HCT116 (cell line): ENCODE results near the gene HPD. TPM values are rescaled to one million over a fixed set of nuclear protein-coding genes. Genes with fewer than 3 reads are reported as not detected.

ENCODE experiments used
- ATAC-seq: fragments of 200-7000 bp; cut with Tn5 transposase; 2 replicates; pipeline ENCODE4 v1.9.1; 2020; ENCODE audit warnings: mild to moderate bottlenecking, moderate library complexity
- BruUV-seq: library from RNA; stranded (reverse); fragments of 400-500 nt; replicated peaks from 2 replicates; lab custom pipeline; 2021; lab: Mats Ljungman, UMichigan
- CTCF ChIA-PET: fragments of 300-600 bp; sonication (Branson Sonifier 250); formaldehyde crosslinking; loops from one replicate; lab custom pipeline; 2021; ENCODE audit warnings: antibody characterized with exemption; lab: Charles Lee
- POLR2A ChIA-PET: fragments of 300-600, 350-600 bp; sonication (Branson Sonifier 250); formaldehyde crosslinking; loops from one replicate; lab custom pipeline; 2021; ENCODE audit warnings: antibody characterized with exemption; lab: Charles Lee
- RAD21 ChIA-PET, 2 experiments: fragments of 300-600 bp; sonication (Branson Sonifier 250); formaldehyde crosslinking; loops; one replicate each; lab custom pipeline; 2023; ENCODE audit warnings: low total read pairs in 2 of 2; ENCODE audit not compliant: uncharacterized antibody in 2 of 2, unreplicated experiment in 2 of 2, low non-redundant PET in 1 of 2; lab: Charles Lee
- DNase-seq: peaks from one replicate; pipeline ENCODE4 v3.0.0-alpha.2; 2010; ENCODE audit warnings: low read depth, low spot score
- H2AFZ ChIP-seq: fragments of 200-600 bp; shearing (Covaris generic), sonication (generic); 2 replicates; pipeline ENCODE4 v1.6.1; 2017; ENCODE audit warnings: low read depth, mixed run types, mixed read lengths, antibody characterized with exemption, low read length; ENCODE audit not compliant: poor library complexity, severe bottlenecking
- H3K27ac ChIP-seq: 2 replicates; pipeline ENCODE4 v1.5.1; 2012; ENCODE audit warnings: low read depth, low read length
- H3K27me3 ChIP-seq: fragments of 200-600 bp; sonication (generic); 2 replicates; pipeline ENCODE4 v1.6.1; 2016; ENCODE audit warnings: mixed run types, low read length, mixed read lengths; ENCODE audit not compliant: insufficient read depth
- H3K36me3 ChIP-seq, 2 experiments: fragments of 200-500 bp in 1 of 2; fragments of 200-600 bp in 1 of 2; sonication (Bioruptor generic) in 1 of 2; sonication (generic) in 1 of 2; 2 replicates each; pipeline versions ENCODE4 v1.5.1 to v1.6.1; 2014 to 2016; ENCODE audit warnings: low read length in 2 of 2, inconsistent platforms in 1 of 2, mixed read lengths in 1 of 2, mixed run types in 1 of 2; ENCODE audit not compliant: insufficient read depth in 2 of 2, control insufficient read depth in 1 of 2
- H3K4me1 ChIP-seq, 2 experiments: fragments of 200-600 bp in 1 of 2; sonication (generic) in 1 of 2; 2 replicates each; pipeline versions ENCODE4 v1.5.1 to v1.6.1; 2012 to 2017; ENCODE audit warnings: low read length in 2 of 2, inconsistent platforms in 1 of 2, mild to moderate bottlenecking in 1 of 2, mixed read lengths in 1 of 2, mixed run types in 1 of 2, moderate library complexity in 1 of 2; ENCODE audit not compliant: insufficient read depth in 2 of 2, control insufficient read depth in 1 of 2
- H3K4me2 ChIP-seq: fragments of 200-600 bp; sonication (generic); 2 replicates; pipeline ENCODE4 v1.6.1; 2017; ENCODE audit warnings: mixed run types, low read length, mixed read lengths
- H3K4me3 ChIP-seq, 2 experiments: fragments of 200-600 bp in 1 of 2; sonication (generic) in 1 of 2; replicated peaks in 1 of 2; 2 replicates each; pipeline ENCODE4 v1.5.1; 2011 to 2016; ENCODE audit warnings: low read length in 2 of 2, control low read depth in 1 of 2, low read depth in 1 of 2, mild to moderate bottlenecking in 1 of 2, mixed read lengths in 1 of 2, mixed run types in 1 of 2
- H3K79me2 ChIP-seq: fragments of 200-600 bp; sonication (generic); 2 replicates; pipeline ENCODE4 v1.6.1; 2017; ENCODE audit warnings: mild to moderate bottlenecking, mixed run types, low read length, moderate library complexity, mixed read lengths; ENCODE audit not compliant: insufficient read depth
- H3K9ac ChIP-seq: fragments of 200-600 bp; sonication (generic); 2 replicates; pipeline ENCODE4 v1.6.1; 2016; ENCODE audit warnings: low read length, mixed read lengths
- H3K9me2 ChIP-seq: fragments of 200-600 bp; sonication (generic), shearing (Covaris generic); 2 replicates; pipeline ENCODE4 v1.6.1; 2017; ENCODE audit warnings: mixed run types, mild to moderate bottlenecking, moderate library complexity; ENCODE audit not compliant: insufficient read depth
- H3K9me3 ChIP-seq, 2 experiments: fragments of 200-500 bp in 1 of 2; fragments of 200-600 bp in 1 of 2; sonication (Bioruptor generic) in 1 of 2; sonication (generic) in 1 of 2; 2 replicates each; pipeline ENCODE4 v1.6.1; 2014 to 2017; ENCODE audit warnings: low read length in 2 of 2, mixed read lengths in 2 of 2, inconsistent platforms in 1 of 2, low read depth in 1 of 2, mild to moderate bottlenecking in 1 of 2, mixed run types in 1 of 2, moderate library complexity in 1 of 2; ENCODE audit not compliant: control insufficient read depth in 1 of 2, insufficient read depth in 1 of 2
- H4K20me1 ChIP-seq: fragments of 200-600 bp; sonication (generic), shearing (Covaris generic); 2 replicates; pipeline ENCODE4 v1.6.1; 2017; ENCODE audit warnings: mixed run types, mild to moderate bottlenecking, moderate library complexity; ENCODE audit not compliant: insufficient read depth
- CEBPB ChIP-seq: IDR thresholded peaks from 2 replicates; pipeline ENCODE4 v1.6.1; 2012; ENCODE audit warnings: low read depth
- EGR1 ChIP-seq: IDR thresholded peaks from 2 replicates; pipeline ENCODE4 v1.6.1; 2012; ENCODE audit warnings: low read depth
- ELF1 ChIP-seq: IDR thresholded peaks from 2 replicates; pipeline ENCODE4 v1.6.1; 2012; ENCODE audit warnings: low read depth, borderline replicate concordance
- EZH2 ChIP-seq: fragments of 200-600 bp; sonication (generic); IDR thresholded peaks from 2 replicates; pipeline ENCODE4 v1.6.1; 2017; ENCODE audit warnings: antibody characterized with exemption, mixed run types
- POLR2A ChIP-seq: IDR thresholded peaks from 2 replicates; pipeline ENCODE4 v1.7.0; 2011; ENCODE audit warnings: borderline replicate concordance; ENCODE audit not compliant: insufficient read depth, insufficient read length; ENCODE audit errors: extremely low read depth
- RAD21 ChIP-seq: IDR thresholded peaks from 2 replicates; pipeline ENCODE4 v1.6.1; 2012; ENCODE audit warnings: low read depth, mild to moderate bottlenecking
- SIN3A ChIP-seq: IDR thresholded peaks from 2 replicates; pipeline ENCODE4 v1.6.1; 2012; ENCODE audit warnings: low read depth
- SRF ChIP-seq: IDR thresholded peaks from 2 replicates; pipeline ENCODE4 v1.6.1; 2012; ENCODE audit warnings: low read depth
- TCF7L2 ChIP-seq: IDR thresholded peaks from 2 replicates; pipeline ENCODE4 v1.7.0; 2011; ENCODE audit warnings: borderline replicate concordance, inconsistent platforms; ENCODE audit not compliant: insufficient read depth, insufficient read length; ENCODE audit errors: extremely low read depth
- YY1 ChIP-seq: IDR thresholded peaks from 2 replicates; pipeline ENCODE4 v1.6.1; 2011; ENCODE audit warnings: low read length, low read depth, moderate library complexity, mild to moderate bottlenecking; ENCODE audit not compliant: insufficient replicate concordance; ENCODE audit errors: extremely low read depth
- intact Hi-C: fragments of 100-400 bp; cut with micrococcal nuclease; formaldehyde crosslinking; loops from 2 replicates; pipeline ENCODE4 v1.10.0; 2022
- total RNA-seq: library from RNA; stranded (reverse); gene quantifications from one replicate; pipeline ENCODE4 v1.2.1, GENCODE V29; 2021; ENCODE audit not compliant: unreplicated experiment
- TF ChIP-seq, protein P1 (sequence below), 3 experiments: fragments of 200-600 bp in 1 of 3; sonication (generic) in 1 of 3; IDR thresholded peaks in 2 of 3; conservative IDR thresholded peaks in 1 of 3; 2 replicates each; pipeline ENCODE4 v1.5.1; 2012 to 2017; ENCODE audit warnings: low read depth in 2 of 3, low read length in 2 of 3, antibody characterized with exemption in 1 of 3, borderline replicate concordance in 1 of 3, control low read depth in 1 of 3, mild to moderate bottlenecking in 1 of 3, mixed read lengths in 1 of 3, mixed run types in 1 of 3, moderate library complexity in 1 of 3; ENCODE audit not compliant: insufficient read depth in 1 of 3
- TF ChIP-seq, protein P2 (sequence below): IDR thresholded peaks from 2 replicates; pipeline ENCODE4 v1.6.1; 2012; ENCODE audit warnings: low read depth
- TF ChIP-seq, protein P3 (sequence below): IDR thresholded peaks from 2 replicates; pipeline ENCODE4 v1.6.1; 2012
- TF ChIP-seq, protein P4 (sequence below): IDR thresholded peaks from 2 replicates; pipeline ENCODE4 v1.6.1; 2012
- TF ChIP-seq, protein P5 (sequence below): IDR thresholded peaks from 2 replicates; pipeline ENCODE4 v1.6.1; 2011; ENCODE audit warnings: mild to moderate bottlenecking, low read length, moderate library complexity; ENCODE audit not compliant: insufficient replicate concordance; ENCODE audit errors: extremely low read depth

Gene HPD
- total RNA-seq, 1 experiment from 2014 or later, result 1.1 TPM

DNA sequence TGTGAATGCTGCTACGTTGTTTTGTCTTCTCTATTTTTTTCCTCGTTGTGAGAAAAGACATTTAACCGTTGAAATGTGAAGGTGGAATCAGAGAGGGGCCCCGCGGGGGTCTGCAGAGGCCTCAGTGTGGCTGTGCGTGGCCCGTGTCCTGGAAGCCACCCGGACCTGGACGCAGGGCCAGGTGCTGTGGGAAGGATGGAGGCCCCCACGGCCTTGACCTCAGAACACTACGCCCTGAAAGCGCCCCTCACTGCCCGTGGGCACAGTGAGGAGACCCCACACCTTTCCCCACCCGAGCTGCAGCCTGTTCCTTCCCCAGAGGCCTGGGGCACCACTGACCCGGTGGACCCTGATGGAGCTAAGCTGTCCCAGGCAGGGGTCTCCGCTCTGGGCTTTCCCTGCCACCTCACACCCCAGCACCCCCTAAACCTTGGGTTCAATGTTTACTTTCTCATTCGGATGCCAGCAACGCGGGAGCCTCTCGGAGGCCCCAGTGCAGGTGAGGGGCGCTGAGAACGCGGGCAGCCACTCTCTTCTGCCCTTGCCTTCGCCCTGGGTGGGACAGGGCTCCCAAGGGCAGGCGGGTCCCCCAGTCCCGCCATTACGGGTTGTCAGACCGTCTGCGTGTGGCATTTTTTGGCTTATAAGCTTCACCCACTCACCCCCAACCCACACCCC is 27.9 kb downstream of the HPD start:
- POLR2A ChIA-PET, result no interaction called here
- RAD21 ChIA-PET, result no interaction called here
- TF ChIP-seq CEBPB (no peak), TCF7L2 (no peak), ELF1 (no peak), RAD21 (no peak), SRF (no peak), SIN3A (no peak), POLR2A (no peak), YY1 (no peak), EZH2 (no peak), EGR1 (no peak)
- TF ChIP-seq, protein P1, sequence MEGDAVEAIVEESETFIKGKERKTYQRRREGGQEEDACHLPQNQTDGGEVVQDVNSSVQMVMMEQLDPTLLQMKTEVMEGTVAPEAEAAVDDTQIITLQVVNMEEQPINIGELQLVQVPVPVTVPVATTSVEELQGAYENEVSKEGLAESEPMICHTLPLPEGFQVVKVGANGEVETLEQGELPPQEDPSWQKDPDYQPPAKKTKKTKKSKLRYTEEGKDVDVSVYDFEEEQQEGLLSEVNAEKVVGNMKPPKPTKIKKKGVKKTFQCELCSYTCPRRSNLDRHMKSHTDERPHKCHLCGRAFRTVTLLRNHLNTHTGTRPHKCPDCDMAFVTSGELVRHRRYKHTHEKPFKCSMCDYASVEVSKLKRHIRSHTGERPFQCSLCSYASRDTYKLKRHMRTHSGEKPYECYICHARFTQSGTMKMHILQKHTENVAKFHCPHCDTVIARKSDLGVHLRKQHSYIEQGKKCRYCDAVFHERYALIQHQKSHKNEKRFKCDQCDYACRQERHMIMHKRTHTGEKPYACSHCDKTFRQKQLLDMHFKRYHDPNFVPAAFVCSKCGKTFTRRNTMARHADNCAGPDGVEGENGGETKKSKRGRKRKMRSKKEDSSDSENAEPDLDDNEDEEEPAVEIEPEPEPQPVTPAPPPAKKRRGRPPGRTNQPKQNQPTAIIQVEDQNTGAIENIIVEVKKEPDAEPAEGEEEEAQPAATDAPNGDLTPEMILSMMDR (IDR thresholded peaks at IDR 0.05 in 2 of 3, conservative IDR thresholded peaks at IDR 0.05 in 1 of 3; ENCODE audit: borderline replicate concordance in 1 of 3, insufficient read depth in 1 of 3, low read depth in 2 of 3, low read length in 2 of 3), result no peak
- TF ChIP-seq, protein P2, sequence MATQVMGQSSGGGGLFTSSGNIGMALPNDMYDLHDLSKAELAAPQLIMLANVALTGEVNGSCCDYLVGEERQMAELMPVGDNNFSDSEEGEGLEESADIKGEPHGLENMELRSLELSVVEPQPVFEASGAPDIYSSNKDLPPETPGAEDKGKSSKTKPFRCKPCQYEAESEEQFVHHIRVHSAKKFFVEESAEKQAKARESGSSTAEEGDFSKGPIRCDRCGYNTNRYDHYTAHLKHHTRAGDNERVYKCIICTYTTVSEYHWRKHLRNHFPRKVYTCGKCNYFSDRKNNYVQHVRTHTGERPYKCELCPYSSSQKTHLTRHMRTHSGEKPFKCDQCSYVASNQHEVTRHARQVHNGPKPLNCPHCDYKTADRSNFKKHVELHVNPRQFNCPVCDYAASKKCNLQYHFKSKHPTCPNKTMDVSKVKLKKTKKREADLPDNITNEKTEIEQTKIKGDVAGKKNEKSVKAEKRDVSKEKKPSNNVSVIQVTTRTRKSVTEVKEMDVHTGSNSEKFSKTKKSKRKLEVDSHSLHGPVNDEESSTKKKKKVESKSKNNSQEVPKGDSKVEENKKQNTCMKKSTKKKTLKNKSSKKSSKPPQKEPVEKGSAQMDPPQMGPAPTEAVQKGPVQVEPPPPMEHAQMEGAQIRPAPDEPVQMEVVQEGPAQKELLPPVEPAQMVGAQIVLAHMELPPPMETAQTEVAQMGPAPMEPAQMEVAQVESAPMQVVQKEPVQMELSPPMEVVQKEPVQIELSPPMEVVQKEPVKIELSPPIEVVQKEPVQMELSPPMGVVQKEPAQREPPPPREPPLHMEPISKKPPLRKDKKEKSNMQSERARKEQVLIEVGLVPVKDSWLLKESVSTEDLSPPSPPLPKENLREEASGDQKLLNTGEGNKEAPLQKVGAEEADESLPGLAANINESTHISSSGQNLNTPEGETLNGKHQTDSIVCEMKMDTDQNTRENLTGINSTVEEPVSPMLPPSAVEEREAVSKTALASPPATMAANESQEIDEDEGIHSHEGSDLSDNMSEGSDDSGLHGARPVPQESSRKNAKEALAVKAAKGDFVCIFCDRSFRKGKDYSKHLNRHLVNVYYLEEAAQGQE, result no peak
- TF ChIP-seq, protein P3, sequence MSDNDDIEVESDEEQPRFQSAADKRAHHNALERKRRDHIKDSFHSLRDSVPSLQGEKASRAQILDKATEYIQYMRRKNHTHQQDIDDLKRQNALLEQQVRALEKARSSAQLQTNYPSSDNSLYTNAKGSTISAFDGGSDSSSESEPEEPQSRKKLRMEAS, result no peak
- TF ChIP-seq, protein P4, sequence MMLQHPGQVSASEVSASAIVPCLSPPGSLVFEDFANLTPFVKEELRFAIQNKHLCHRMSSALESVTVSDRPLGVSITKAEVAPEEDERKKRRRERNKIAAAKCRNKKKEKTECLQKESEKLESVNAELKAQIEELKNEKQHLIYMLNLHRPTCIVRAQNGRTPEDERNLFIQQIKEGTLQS, result no peak
- TF ChIP-seq, protein P5, sequence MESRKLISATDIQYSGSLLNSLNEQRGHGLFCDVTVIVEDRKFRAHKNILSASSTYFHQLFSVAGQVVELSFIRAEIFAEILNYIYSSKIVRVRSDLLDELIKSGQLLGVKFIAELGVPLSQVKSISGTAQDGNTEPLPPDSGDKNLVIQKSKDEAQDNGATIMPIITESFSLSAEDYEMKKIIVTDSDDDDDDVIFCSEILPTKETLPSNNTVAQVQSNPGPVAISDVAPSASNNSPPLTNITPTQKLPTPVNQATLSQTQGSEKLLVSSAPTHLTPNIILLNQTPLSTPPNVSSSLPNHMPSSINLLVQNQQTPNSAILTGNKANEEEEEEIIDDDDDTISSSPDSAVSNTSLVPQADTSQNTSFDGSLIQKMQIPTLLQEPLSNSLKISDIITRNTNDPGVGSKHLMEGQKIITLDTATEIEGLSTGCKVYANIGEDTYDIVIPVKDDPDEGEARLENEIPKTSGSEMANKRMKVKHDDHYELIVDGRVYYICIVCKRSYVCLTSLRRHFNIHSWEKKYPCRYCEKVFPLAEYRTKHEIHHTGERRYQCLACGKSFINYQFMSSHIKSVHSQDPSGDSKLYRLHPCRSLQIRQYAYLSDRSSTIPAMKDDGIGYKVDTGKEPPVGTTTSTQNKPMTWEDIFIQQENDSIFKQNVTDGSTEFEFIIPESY, result no peak

More for the DNA sequence above, 27.9 kb downstream of the HPD start:
- Histone ChIP-seq H3K27me3 (no peaks in the 10 kb centered on the region), H4K20me1 (no peaks in the 10 kb centered on the region), H3K4me1 (no peaks in the 10 kb centered on the region), H3K9me2 (no peaks in the 10 kb centered on the region), H3K36me3 (peaks cover 13 to 28% of the 10 kb centered on the region in 2 experiments; a peak in 3 of 4 replicates), H2AFZ (no peak overlapping the region), H3K9me3 (no peaks in the 10 kb centered on the region), H3K4me3 (no peak overlapping the region), H3K4me2 (no peak overlapping the region), H3K9ac (no peak overlapping the region), H3K27ac (no peak overlapping the region), H3K79me2 (no peaks in the 10 kb centered on the region; the same call in 1 of the 2 replicates)
- intact Hi-C loops, result no loop called here
- CTCF ChIA-PET, result no interaction called here
- BruUV-seq, result TSS peak; percentile 47
- DNase-seq (no peak), ATAC-seq (no peak)
